ENCODE results near the gene HSBP1. TPM values are rescaled to one million over a fixed set of nuclear protein-coding genes. Genes with fewer than 3 reads are reported as not detected.

Gene HSBP1
- total and polyA plus RNA-seq, 2 of the 13 experiments (the other 11 are each of a cell fraction or from before 2014, with no cell fraction given): 249 to 292 TPM

- TF ChIP-seq HMGXB4 (CRISPR knock-in tag; IDR thresholded peaks at IDR 0.05; ENCODE audit: borderline replicate concordance in 1 of 2, low read depth in 1 of 2) (peak; percentile 66 to 81; a peak in 2 of 4 replicates), TGIF2 (CRISPR knock-in tag; IDR thresholded peaks at IDR 0.05) (0 out of 2 replicates have a peak, but pooled peaks have one; percentile 17), SMYD3 (CRISPR knock-in tag; IDR thresholded peaks at IDR 0.05) (no peak), JDP2 (CRISPR knock-in tag; IDR thresholded peaks at IDR 0.05; ENCODE audit: borderline replicate concordance) (no peak), ZSCAN25 (CRISPR knock-in tag; IDR thresholded peaks at IDR 0.05) (no peak), TSC22D2 (CRISPR knock-in tag; IDR thresholded peaks at IDR 0.05; ENCODE audit: borderline replicate concordance) (peak; percentile 35; the same call in 1 of the 2 replicates), CERS6 (CRISPR knock-in tag; IDR thresholded peaks at IDR 0.05) (no peak), MYC (CRISPR knock-in tag; IDR thresholded peaks at IDR 0.05; ENCODE audit: borderline replicate concordance) (peak; percentile 42), ZXDC (CRISPR knock-in tag; IDR thresholded peaks at IDR 0.05) (peak; percentile 80; the same call in 1 of the 2 replicates), IKZF1 (IDR thresholded peaks at IDR 0.05) (no peak), KLF12 (CRISPR knock-in tag; IDR thresholded peaks at IDR 0.05; ENCODE audit: borderline replicate concordance) (peak; percentile 76; the same call in 1 of the 2 replicates), NFE2L1 (CRISPR knock-in tag; IDR thresholded peaks at IDR 0.05; ENCODE audit: borderline replicate concordance) (no peak), HHEX (CRISPR knock-in tag; IDR thresholded peaks at IDR 0.05) (no peak), ZBED4 (CRISPR knock-in tag; IDR thresholded peaks at IDR 0.05; ENCODE audit: borderline replicate concordance) (no peak), ZNF484 (CRISPR knock-in tag; IDR thresholded peaks at IDR 0.05; ENCODE audit: borderline replicate concordance, low read depth) (no peak), HBP1 (CRISPR knock-in tag; IDR thresholded peaks at IDR 0.05; ENCODE audit: low read depth) (no peak)
Observed at GRCh38 chr16:83807710-83808572, at the start of gene HSBP1 (continued).
